ENCODE data around the gene MAP3K3. TPM values are rescaled to one million over a fixed set of nuclear protein-coding genes. Genes with fewer than 3 reads are reported as not detected.

MAP3K3 gene
- total and polyA plus RNA-seq, 2 experiments from 2014 or later = 6.1 to 24.6 TPM

GRCh38 chr17:63682441-63682840 is 60.2 kb downstream of the MAP3K3 start (continued):
- TF ChIP-seq ETS1 (IDR thresholded peaks at IDR 0.05) (no peak), ZNF114 (CRISPR knock-in tag; IDR thresholded peaks at IDR 0.05) (no peak), STAT1 (IDR thresholded peaks at IDR 0.05; ENCODE audit: unreplicated experiment) (no peak)
- TF ChIP-seq, protein P1, sequence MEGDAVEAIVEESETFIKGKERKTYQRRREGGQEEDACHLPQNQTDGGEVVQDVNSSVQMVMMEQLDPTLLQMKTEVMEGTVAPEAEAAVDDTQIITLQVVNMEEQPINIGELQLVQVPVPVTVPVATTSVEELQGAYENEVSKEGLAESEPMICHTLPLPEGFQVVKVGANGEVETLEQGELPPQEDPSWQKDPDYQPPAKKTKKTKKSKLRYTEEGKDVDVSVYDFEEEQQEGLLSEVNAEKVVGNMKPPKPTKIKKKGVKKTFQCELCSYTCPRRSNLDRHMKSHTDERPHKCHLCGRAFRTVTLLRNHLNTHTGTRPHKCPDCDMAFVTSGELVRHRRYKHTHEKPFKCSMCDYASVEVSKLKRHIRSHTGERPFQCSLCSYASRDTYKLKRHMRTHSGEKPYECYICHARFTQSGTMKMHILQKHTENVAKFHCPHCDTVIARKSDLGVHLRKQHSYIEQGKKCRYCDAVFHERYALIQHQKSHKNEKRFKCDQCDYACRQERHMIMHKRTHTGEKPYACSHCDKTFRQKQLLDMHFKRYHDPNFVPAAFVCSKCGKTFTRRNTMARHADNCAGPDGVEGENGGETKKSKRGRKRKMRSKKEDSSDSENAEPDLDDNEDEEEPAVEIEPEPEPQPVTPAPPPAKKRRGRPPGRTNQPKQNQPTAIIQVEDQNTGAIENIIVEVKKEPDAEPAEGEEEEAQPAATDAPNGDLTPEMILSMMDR (conservative IDR thresholded peaks at IDR 0.05; ENCODE audit: low read depth in 2 of 2) = no peak
- TF ChIP-seq, protein P2, sequence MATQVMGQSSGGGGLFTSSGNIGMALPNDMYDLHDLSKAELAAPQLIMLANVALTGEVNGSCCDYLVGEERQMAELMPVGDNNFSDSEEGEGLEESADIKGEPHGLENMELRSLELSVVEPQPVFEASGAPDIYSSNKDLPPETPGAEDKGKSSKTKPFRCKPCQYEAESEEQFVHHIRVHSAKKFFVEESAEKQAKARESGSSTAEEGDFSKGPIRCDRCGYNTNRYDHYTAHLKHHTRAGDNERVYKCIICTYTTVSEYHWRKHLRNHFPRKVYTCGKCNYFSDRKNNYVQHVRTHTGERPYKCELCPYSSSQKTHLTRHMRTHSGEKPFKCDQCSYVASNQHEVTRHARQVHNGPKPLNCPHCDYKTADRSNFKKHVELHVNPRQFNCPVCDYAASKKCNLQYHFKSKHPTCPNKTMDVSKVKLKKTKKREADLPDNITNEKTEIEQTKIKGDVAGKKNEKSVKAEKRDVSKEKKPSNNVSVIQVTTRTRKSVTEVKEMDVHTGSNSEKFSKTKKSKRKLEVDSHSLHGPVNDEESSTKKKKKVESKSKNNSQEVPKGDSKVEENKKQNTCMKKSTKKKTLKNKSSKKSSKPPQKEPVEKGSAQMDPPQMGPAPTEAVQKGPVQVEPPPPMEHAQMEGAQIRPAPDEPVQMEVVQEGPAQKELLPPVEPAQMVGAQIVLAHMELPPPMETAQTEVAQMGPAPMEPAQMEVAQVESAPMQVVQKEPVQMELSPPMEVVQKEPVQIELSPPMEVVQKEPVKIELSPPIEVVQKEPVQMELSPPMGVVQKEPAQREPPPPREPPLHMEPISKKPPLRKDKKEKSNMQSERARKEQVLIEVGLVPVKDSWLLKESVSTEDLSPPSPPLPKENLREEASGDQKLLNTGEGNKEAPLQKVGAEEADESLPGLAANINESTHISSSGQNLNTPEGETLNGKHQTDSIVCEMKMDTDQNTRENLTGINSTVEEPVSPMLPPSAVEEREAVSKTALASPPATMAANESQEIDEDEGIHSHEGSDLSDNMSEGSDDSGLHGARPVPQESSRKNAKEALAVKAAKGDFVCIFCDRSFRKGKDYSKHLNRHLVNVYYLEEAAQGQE (IDR thresholded peaks at IDR 0.05; ENCODE audit: unreplicated experiment) = no peak

GRCh38 chr17:63682981-63683380 is 60.8 kb downstream of the MAP3K3 start:
- Mint-ChIP-seq H3K27me3 (ENCODE audit: insufficient read depth, low read depth, poor library complexity) (no peaks in the 10 kb centered on the region), H3K4me3 (no peak overlapping the region)
- TF ChIP-seq ZNF462 (CRISPR knock-in tag; IDR thresholded peaks at IDR 0.05) = no peak
- TF ChIP-seq STAT1 (IDR thresholded peaks at IDR 0.05; ENCODE audit: unreplicated experiment) = no peak
- TF ChIP-seq JUNB (IDR thresholded peaks at IDR 0.05; ENCODE audit: unreplicated experiment) = no peak
- no peak for TF ChIP-seq EZH2phosphoT487 (IDR thresholded peaks at IDR 0.05; ENCODE audit: unreplicated experiment)
- no peak for TF ChIP-seq ETS1 (IDR thresholded peaks at IDR 0.05)
- no peak for TF ChIP-seq NANOG (IDR thresholded peaks at IDR 0.05; ENCODE audit: borderline replicate concordance)

More at GRCh38 chr17:63682981-63683380, 60.8 kb downstream of the MAP3K3 start:
- Histone ChIP-seq H3K4me2 (no peak overlapping the region), H3K79me2 (replicated peaks; ENCODE audit: insufficient read depth) (no peaks in the 10 kb centered on the region), H3K36me3 (ENCODE audit: insufficient read depth) (peaks cover 4% of the 10 kb centered on the region; the same call in 1 of the 2 replicates), H3K9me2 (ENCODE audit: insufficient read depth) (no peaks in the 10 kb centered on the region), H3K27me3 (ENCODE audit: insufficient read depth) (no peaks in the 10 kb centered on the region), H2AFZ (no peak overlapping the region), H3K4me1 (ENCODE audit: insufficient read depth) (peaks cover 5% of the 10 kb centered on the region; the same call in 1 of the 2 replicates), H3K4me3 (no peak overlapping the region), H3K27ac (ENCODE audit: low read depth) (no peak overlapping the region), H4K20me1 (replicated peaks; ENCODE audit: insufficient read depth) (no peaks in the 10 kb centered on the region; the same call in none of the 2 replicates), H3F3A (replicated peaks; ENCODE audit: low read depth) (0 out of 2 replicates have a peak, but pooled peaks cover 3% of the 10 kb centered on the region)
- ATAC-seq = no peak
- peaks cover 8% of the 10 kb centered on the region; the same call in 2 of the 3 replicates for H3K4me1 Mint-ChIP-seq
- DNase-seq (ENCODE audit: low spot score) = no peak
- no peaks in the 10 kb centered on the region for H3K9me3 Mint-ChIP-seq
- no peak overlapping the region for H3K27ac Mint-ChIP-seq
- H3K36me3 Mint-ChIP-seq (ENCODE audit: low read depth) = peaks cover 2% of the 10 kb centered on the region; the same call in 2 of the 3 replicates
